ENCODE results near the gene NT5DC2.

NT5DC2 gene

DNA sequence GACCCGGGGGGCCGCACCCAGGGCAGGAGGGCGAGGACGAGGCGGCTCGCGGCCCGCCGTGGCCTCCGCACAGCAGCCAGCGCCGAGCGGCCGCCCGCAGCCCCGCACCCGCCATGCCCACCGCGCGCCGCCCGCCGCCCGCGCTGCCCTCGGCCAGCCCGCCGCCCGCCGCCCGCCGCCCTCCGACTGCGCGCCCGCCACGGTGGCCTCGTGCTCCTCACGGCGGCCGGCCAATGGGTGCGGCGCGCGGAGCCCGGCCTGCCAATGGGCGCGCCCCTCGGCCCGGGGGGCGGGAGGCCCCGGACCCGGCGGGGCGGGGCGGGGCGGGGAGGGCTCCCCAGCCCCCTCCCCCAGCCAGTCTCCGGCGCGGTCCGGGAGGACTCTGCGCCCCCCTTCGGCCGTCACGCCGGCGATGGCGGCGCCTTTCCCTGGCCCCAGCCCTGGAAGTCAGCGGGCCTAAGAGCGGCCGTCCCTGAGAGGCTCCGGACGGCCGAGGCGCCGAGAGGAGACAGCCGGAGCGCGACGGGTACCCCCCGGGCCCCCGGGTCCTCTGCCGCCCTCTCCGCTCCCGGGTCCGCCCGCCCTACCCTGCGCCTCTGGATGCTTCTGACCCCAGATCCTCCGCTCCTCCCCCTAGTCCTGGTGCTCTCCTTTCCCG is at the start of gene NT5DC2:
Gene NT5DC2 (minus strand): TSS at position 235 of the 658 bp plus-strand sequence. CDS start 120 bp downstream, at position 115.
- TF ChIP-seq CTCF (IDR thresholded peaks at IDR 0.05; ENCODE audit: borderline replicate concordance, insufficient read depth, low read depth, low read length) = 0 out of 2 replicates have a peak, but pooled peaks have one; percentile 2
- H3K4me3 ChIP-seq (ENCODE audit: low read depth, low read length) = peak within 1 kb of the TSS; percentile 80

- H3K4me3 ChIP-seq (ENCODE audit: low read depth, low read length) = no peak overlapping the region
- TF ChIP-seq CTCF (IDR thresholded peaks at IDR 0.05; ENCODE audit: borderline replicate concordance, insufficient read depth, low read depth, low read length) = no peak
These were observed 40.7 kb upstream of the NT5DC2 start for GRCh38 chr3:52574056-52574965.

DNA sequence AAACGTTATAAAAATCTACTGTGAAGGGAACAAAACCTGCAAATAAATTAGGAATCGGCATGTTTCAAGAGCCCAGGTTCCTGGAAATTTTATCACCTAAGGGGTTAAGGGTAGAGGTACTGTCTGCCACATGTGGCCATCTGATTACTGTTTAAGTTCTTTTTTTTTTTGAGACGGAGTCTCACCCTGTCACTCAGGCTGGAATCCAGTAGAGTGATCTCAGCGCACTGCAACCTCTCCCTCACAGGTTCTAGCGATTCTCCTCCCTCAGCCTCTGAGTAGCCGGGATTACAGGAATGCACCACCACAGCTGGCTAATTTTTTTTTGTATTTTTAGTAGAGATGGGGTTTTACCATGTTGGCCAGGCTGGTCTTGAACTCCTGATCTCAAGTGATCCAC is 38.6 kb upstream of the NT5DC2 start:
- no peak for TF ChIP-seq CTCF (IDR thresholded peaks at IDR 0.05; ENCODE audit: borderline replicate concordance, insufficient read depth, low read depth, low read length)
- no peak overlapping the region for H3K4me3 ChIP-seq (ENCODE audit: low read depth, low read length)

GRCh38 chr3:52570076-52570475 is 36.4 kb upstream of the NT5DC2 start:
- TF ChIP-seq CTCF (IDR thresholded peaks at IDR 0.05; ENCODE audit: borderline replicate concordance, insufficient read depth, low read depth, low read length) = no peak
- H3K4me3 ChIP-seq (ENCODE audit: low read depth, low read length) = no peak overlapping the region

DNA sequence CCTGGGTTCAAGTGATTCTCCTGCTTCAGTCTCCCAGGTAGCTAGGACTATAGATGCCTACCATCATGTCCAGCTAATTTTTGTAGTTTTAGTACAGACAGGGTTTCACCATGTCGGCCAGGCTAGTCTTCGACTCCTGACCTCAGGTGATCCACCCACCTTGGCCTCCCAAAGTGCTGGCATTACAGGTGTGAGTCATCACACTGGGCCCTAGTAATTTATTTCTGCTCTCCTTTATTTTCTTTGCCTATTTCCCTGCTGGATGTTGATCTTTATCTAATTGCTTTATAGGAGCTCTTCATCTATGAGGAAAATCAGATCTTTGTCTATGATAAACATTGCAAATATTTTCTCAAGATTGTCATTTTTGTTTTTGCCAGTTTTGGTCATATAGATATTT is 34.4 kb upstream of the NT5DC2 start:
- TF ChIP-seq CTCF (IDR thresholded peaks at IDR 0.05; ENCODE audit: borderline replicate concordance, insufficient read depth, low read depth, low read length) = no peak
- no peak overlapping the region for H3K4me3 ChIP-seq (ENCODE audit: low read depth, low read length)

GRCh38 chr3:52563984-52564383 is 30.3 kb upstream of the NT5DC2 start:
- no peak for TF ChIP-seq CTCF (IDR thresholded peaks at IDR 0.05; ENCODE audit: borderline replicate concordance, insufficient read depth, low read depth, low read length)
- no peak overlapping the region for H3K4me3 ChIP-seq (ENCODE audit: low read depth, low read length)

All from GM12875 (cell line).